Retinal pigment epithelial cell (primary cell): Measurements from ENCODE around the gene SLC39A9.
"Not testable (repeated sequence)": the region's sequence is repeated elsewhere in the genome, so short reads cannot be mapped to it uniquely, and the experiment has no call there.

Experiments
- DNase-seq: peaks from one replicate; pipeline ENCODE4 v3.0.0-alpha.2; 2010; ENCODE audit warnings: low read depth
- H3K4me3 ChIP-seq: 2 replicates; pipeline ENCODE4 v1.5.1; 2011; ENCODE audit warnings: mild to moderate bottlenecking, low read length, control low read depth, moderate library complexity
- TF ChIP-seq, protein P1 (sequence below): conservative IDR thresholded peaks from 2 replicates; pipeline ENCODE4 v1.5.1; 2011; ENCODE audit warnings: low read depth, low read length, control low read depth, inconsistent platforms

The SLC39A9 gene

DNA sequence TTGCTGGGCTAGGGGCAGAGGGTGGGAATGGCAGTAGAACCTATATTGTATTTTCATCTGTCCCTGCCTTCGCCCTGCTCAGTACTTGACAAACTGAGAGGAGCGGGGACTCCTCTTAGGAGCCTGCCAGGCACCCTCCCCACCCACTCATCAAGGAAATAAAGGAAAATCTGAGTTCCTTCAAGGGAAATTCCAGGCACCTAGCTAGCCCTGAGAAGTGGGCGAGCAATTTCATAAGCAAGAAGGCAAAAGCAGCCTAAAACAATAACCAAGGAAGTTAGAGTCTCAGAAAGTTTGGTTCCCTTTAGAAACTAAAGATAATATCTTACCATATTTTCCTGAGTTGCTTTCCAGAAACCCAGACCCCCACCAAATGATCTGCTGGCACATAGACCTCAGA, 75.5 kb downstream of the SLC39A9 start:
- no peak for DNase-seq
- TF ChIP-seq, protein P1, sequence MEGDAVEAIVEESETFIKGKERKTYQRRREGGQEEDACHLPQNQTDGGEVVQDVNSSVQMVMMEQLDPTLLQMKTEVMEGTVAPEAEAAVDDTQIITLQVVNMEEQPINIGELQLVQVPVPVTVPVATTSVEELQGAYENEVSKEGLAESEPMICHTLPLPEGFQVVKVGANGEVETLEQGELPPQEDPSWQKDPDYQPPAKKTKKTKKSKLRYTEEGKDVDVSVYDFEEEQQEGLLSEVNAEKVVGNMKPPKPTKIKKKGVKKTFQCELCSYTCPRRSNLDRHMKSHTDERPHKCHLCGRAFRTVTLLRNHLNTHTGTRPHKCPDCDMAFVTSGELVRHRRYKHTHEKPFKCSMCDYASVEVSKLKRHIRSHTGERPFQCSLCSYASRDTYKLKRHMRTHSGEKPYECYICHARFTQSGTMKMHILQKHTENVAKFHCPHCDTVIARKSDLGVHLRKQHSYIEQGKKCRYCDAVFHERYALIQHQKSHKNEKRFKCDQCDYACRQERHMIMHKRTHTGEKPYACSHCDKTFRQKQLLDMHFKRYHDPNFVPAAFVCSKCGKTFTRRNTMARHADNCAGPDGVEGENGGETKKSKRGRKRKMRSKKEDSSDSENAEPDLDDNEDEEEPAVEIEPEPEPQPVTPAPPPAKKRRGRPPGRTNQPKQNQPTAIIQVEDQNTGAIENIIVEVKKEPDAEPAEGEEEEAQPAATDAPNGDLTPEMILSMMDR, result no peak

DNA sequence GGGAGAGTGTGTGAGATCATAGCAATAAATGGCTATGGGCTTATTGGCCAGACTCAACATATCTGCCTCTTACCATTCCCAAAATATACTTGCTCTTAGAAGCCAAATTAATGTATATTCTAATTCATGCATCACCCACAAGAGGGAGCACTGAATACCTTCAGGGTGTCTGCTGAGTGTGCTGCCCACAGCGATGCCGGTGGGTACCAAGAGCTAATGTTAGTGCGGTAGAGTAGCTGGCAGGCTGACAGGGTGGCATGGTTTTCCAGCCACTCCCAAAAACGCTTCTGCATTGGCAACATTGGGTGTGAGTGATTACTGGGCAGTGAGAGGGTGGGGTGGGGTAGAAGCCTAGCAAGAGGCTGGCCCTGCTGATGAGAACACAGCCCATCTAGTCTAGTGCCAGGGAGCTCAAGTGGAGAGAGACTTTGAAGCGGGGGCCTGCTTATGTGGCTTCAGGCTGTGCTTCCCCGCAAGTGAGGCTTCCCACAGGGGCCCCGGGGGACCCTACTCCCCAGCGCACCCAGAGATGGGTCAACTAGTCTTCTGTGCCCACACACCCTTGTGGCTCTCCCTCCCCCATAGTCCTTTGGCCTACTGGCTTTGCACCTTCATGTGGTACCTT, 76.8 kb downstream of the SLC39A9 start:
- TF ChIP-seq, protein P1, result peak; percentile 54
- DNase-seq, result peak; percentile 4
- no peak overlapping the region for H3K4me3 ChIP-seq

More for the DNA sequence above, 75.5 kb downstream of the SLC39A9 start:
- no peak overlapping the region for H3K4me3 ChIP-seq

- not testable (repeated sequence) for H3K4me3 ChIP-seq, DNase-seq
Measured at GRCh38 chr14:69476824-69477450, 78.4 kb downstream of the SLC39A9 start.

- DNase-seq, H3K4me3 ChIP-seq: not testable (repeated sequence)
Measured at GRCh38 chr14:69478055-69478454, 79.6 kb downstream of the SLC39A9 start.

GRCh38 chr14:69479696-69480095, 81.2 kb downstream of the SLC39A9 start:
- TF ChIP-seq, protein P1, result no peak
- no peak overlapping the region for H3K4me3 ChIP-seq
- DNase-seq, result no peak

- no peak for DNase-seq
- TF ChIP-seq, protein P1, result no peak
- no peak overlapping the region for H3K4me3 ChIP-seq
Measured at GRCh38 chr14:69480136-69480535, 81.6 kb downstream of the SLC39A9 start.

DNA sequence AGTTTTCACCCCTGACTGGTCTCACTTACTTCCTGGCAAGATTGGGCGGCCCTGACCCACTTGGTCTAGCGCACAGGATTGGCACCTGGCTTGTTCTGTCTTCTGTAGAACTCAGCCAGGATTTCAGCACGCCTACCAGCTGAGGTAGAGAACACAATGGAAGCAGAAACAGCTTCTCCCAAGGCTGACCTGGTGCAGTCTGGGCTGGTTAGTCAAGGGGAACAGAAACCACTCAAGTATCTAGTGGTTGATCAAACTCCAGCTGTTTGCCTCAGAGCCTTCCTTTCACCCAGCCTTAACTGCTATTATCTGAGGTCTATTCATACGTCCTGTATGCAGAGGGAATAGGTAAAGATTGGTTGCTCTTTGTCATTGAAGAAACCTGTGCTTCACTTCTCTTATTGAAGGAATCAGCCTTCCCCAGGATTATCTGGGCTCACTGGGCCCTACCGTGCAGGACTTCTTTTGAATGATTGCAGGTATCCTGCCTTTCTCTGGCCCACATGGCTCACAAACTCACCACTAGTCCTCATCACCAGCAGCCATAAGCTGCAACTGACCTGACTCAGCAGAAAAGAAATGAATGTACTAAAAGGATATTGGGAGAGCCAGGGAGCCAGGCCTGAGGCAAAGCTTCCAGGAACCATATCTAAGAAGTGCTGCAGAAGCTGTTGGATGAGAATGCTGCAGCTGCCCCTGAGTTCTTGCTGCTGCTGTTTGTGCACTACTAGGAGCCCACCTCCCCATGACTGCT, 83.5 kb downstream of the SLC39A9 start:
- no peak overlapping the region for H3K4me3 ChIP-seq
- TF ChIP-seq, protein P1, result no peak
- DNase-seq, result no peak

DNA sequence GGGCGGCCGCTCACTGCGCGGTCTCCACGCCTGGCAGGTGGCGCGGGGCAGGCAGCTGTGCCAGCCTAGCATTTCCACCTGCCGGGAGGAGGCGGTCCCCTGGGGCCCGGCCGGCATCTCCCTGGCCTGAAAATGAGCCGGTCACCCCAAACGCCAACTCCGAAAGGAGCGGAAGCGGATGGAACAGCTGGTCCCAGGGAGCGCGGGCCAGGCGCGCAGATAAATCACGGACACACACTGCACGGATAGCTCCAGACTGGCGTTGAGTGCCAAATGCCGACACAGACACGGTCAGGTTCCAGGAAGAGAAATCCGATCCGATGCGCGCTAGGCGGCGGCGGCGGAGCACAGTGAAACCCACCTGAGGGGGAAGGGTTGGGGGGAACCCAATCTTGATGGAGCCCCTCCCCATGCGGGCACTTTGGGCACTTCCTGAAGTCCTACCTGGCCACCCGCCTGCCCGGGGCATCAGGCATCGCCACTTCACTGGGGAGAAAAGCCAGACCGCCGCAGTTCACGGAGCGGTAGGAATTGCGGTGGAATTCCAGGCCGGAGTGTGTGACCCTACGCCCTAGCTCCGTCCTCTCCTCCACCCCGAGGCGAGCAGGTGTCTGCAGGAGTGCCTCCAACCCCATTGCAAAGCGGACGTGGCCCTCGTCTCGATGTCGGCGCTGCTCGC, 85.4 kb downstream of the SLC39A9 start:
- H3K4me3 ChIP-seq, result peak overlapping the region; percentile 36
- DNase-seq, result no peak
- TF ChIP-seq, protein P1, result no peak
